ENCODE measurements around the gene HMBS.
A peak's percentile ranks its signal among the peaks of the same experiment; 100 is the strongest.

HMBS gene

GRCh38 chr11:119091178-119091577 lies 6.5 kb downstream of the HMBS start:
- no peak overlapping the region for H3K4me3 Mint-ChIP-seq

GRCh38 chr11:119091966-119092879 lies 7.5 kb downstream of the HMBS start:
- DNase-seq: no peak
- Mint-ChIP-seq H3K27ac (peak overlapping the region; percentile 78), H3K27me3 (ENCODE audit: low read depth, poor library complexity) (no peaks in the 10 kb centered on the region), H3K4me3 (peak overlapping the region; percentile 95), H3K9me3 (no peaks in the 10 kb centered on the region), H3K4me1 (peaks cover 52% of the 10 kb centered on the region), H3K36me3 (ENCODE audit: low read depth) (peaks cover 24% of the 10 kb centered on the region)
- TF ChIP-seq, protein P1, sequence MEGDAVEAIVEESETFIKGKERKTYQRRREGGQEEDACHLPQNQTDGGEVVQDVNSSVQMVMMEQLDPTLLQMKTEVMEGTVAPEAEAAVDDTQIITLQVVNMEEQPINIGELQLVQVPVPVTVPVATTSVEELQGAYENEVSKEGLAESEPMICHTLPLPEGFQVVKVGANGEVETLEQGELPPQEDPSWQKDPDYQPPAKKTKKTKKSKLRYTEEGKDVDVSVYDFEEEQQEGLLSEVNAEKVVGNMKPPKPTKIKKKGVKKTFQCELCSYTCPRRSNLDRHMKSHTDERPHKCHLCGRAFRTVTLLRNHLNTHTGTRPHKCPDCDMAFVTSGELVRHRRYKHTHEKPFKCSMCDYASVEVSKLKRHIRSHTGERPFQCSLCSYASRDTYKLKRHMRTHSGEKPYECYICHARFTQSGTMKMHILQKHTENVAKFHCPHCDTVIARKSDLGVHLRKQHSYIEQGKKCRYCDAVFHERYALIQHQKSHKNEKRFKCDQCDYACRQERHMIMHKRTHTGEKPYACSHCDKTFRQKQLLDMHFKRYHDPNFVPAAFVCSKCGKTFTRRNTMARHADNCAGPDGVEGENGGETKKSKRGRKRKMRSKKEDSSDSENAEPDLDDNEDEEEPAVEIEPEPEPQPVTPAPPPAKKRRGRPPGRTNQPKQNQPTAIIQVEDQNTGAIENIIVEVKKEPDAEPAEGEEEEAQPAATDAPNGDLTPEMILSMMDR (IDR thresholded peaks at IDR 0.05): no peak

More at GRCh38 chr11:119091178-119091577, 6.5 kb downstream of the HMBS start:
- H3K4me1 Mint-ChIP-seq: peaks cover 50% of the 10 kb centered on the region
- H3K27ac Mint-ChIP-seq: peak overlapping the region; percentile 40
- DNase-seq: no peak
- H3K27me3 Mint-ChIP-seq (ENCODE audit: low read depth, poor library complexity): no peaks in the 10 kb centered on the region
- H3K9me3 Mint-ChIP-seq: no peaks in the 10 kb centered on the region
- peaks cover 16% of the 10 kb centered on the region for H3K36me3 Mint-ChIP-seq (ENCODE audit: low read depth)
- TF ChIP-seq, protein P1 (IDR thresholded peaks at IDR 0.05): no peak

DNA sequence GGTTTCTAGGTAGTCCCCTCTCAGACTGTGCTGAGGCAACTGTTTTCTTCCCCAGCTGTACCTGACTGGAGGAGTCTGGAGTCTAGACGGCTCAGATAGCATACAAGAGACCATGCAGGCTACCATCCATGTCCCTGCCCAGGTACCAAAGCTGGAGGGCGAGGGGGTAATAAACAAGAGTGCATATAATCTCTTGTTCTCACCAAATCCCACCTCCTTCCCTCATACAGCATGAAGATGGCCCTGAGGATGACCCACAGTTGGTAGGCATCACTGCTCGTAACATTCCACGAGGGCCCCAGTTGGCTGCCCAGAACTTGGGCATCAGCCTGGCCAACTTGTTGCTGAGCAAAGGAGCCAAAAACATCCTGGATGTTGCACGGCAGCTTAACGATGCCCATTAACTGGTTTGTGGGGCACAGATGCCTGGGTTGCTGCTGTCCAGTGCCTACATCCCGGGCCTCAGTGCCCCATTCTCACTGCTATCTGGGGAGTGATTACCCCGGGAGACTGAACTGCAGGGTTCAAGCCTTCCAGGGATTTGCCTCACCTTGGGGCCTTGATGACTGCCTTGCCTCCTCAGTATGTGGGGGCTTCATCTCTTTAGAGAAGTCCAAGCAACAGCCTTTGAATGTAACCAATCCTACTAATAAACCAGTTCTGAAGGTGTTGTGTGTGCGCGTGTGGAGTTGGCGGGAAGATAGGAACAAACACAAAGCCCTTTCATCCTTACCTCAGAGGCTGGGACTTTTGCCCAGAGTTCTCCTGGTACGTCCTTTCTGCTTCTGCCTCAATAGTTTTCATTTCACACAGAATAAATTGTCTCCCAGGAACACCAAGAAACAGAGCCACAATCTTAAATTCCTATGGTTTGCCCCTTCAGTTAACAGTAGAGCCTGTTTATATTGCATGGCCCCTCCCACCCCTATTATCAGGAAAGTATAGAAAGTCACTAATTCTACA lies 8.5 kb downstream of the HMBS start:
- TF ChIP-seq, protein P1 (IDR thresholded peaks at IDR 0.05): no peak
- Mint-ChIP-seq H3K27ac (peak overlapping the region; percentile 95), H3K9me3 (no peaks in the 10 kb centered on the region), H3K36me3 (ENCODE audit: low read depth) (peaks cover 34% of the 10 kb centered on the region), H3K27me3 (ENCODE audit: low read depth, poor library complexity) (no peaks in the 10 kb centered on the region), H3K4me3 (peak overlapping the region; percentile 95), H3K4me1 (peaks cover 48% of the 10 kb centered on the region)
- no peak for DNase-seq

GRCh38 chr11:119093942-119094815 lies 9.5 kb downstream of the HMBS start:
- TF ChIP-seq, protein P1 (IDR thresholded peaks at IDR 0.05): no peak
- H3K4me3 Mint-ChIP-seq: peak overlapping the region; percentile 95
- peak; percentile 44 for DNase-seq
- H3K4me1 Mint-ChIP-seq: peaks cover 53% of the 10 kb centered on the region
- H3K36me3 Mint-ChIP-seq (ENCODE audit: low read depth): peaks cover 43% of the 10 kb centered on the region
- H3K27ac Mint-ChIP-seq: peak overlapping the region; percentile 95
- no peaks in the 10 kb centered on the region for H3K27me3 Mint-ChIP-seq (ENCODE audit: low read depth, poor library complexity)
- H3K9me3 Mint-ChIP-seq: no peaks in the 10 kb centered on the region

DNA sequence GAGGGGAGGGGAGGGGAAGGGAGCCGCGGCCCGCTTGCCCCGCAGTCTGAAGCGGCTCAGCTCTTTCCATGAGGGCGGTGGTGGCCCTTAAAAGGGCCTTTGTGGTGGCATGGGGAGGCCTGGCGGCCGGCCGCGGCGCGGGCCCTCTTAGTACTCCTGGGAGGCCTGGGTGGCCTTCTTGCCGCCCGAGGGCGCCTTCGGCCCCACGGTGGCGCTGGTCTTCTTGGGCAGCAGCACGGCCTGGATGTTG lies 10.1 kb downstream of the HMBS start:
- TF ChIP-seq, protein P1 (IDR thresholded peaks at IDR 0.05): peak; percentile 49
- H3K4me1 Mint-ChIP-seq: peaks cover 55% of the 10 kb centered on the region
- peaks cover 43% of the 10 kb centered on the region for H3K36me3 Mint-ChIP-seq (ENCODE audit: low read depth)
- peak; percentile 67 for DNase-seq
- peak overlapping the region; percentile 93 for H3K27ac Mint-ChIP-seq
- peak overlapping the region; percentile 91 for H3K4me3 Mint-ChIP-seq
- no peaks in the 10 kb centered on the region for H3K27me3 Mint-ChIP-seq (ENCODE audit: low read depth, poor library complexity)
- H3K9me3 Mint-ChIP-seq: no peaks in the 10 kb centered on the region

Measured in nephron progenitor cell (in vitro differentiated cells).